UCSD-AML1 (cell line): ENCODE measurements around the gene ADAM10.
"Not testable (repeated sequence)": the region's sequence is repeated elsewhere in the genome, so short reads cannot be mapped to it uniquely, and the experiment has no call there.

Source experiments
- DNase-seq: peaks from one replicate; lab custom pipeline; 2025; ENCODE audit not compliant: unreplicated experiment; lab: John Stamatoyannopoulos, UW

ADAM10 gene

DNA sequence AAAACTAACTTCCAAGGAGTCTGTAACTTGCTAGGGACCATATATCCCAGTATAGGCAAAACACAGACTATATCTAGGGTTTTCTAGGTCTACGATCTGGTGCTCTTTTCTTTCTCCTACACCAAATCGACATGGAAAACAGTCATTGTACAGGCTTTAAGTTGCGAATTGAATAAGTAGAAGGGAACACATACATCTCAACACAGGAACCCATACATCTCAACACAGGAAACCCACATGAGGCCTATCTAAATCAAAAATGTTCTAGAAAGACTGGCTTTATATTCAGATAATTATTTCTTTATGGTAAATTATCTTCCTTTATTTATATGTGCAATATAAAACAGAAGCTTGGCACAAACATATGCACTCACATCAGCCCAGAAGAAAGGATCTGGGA lies 126.6 kb downstream of the ADAM10 start:
- no peak for DNase-seq

DNA sequence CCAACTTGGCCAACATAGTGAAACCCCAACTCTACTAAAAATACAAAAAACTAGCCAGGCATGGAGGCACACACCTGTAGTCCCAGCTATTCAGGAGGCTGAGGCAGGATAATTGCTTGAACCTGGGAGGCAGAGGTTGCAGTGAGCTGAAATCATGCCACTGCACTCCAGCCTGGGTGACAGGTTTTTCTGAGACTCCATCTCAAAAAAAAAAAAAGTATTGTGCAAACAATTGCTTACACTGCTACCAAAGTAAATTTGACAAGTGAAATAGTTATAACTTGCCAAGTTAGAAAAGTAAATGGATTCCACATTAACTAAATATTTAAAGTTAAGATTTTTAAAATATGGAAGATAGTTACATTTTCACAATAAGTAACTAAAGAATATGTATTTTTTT lies 129.2 kb downstream of the ADAM10 start:
- DNase-seq, result not testable (repeated sequence)

DNA sequence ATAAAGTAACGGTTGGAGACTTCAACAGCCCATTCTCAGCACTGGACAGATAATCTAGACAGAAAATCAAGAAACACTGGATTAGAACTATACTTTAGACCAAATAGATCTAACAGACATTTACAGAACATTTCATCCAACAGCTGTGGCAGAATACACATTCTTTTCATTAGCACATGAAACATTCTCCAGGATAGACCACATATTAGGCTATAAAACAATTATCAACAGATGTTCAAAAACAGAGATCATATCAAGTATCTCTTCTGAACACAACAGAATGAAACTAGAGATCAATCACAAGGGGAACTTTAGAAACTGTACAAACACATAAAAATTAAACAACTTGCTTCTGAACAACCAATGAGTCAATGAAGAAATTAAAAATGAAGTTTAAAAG lies 133.3 kb downstream of the ADAM10 start:
- DNase-seq, result no peak

DNA sequence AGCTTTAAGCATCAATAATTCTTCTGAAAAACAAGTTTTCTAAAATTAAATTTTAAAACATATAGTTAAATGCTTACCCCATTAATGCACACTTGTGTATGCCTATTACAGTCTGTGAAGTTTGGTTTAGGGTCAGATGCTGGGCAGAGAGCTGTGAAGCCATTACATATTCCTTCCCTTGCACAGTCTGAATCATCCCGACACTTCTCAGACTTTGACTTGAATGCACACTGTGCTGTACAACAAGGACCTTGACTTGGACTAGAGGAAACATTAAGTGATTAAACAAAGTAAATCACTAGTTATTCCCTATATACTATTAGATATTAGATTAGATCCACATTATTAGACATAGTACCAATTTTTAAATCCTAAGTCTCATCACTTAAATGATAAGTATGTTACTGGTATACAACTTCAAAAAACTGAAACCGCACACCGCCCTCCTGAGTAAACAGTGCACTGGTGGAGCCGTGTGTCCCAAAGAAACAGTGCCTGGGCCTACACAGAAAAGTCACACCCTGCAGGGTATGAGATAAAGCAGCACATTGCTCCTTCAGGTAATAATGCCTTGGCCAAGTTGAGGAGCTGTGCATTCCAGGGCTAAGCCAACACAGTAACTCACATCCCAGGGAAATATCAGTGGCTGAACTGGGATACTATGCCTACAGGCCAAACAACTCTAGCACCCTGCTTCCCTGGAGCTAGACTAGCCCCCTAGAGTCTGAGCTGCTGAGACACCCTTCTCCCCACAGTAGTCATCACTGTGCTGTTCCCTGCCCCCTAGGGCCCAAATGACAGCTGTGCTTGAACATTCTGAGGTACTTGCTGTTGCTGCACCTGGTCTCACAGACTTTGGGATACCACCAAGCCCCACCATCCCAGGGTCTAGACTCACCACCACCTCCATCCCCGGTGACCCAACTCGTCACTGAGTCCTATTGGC lies 137.5 kb downstream of the ADAM10 start:
- DNase-seq, result no peak

DNA sequence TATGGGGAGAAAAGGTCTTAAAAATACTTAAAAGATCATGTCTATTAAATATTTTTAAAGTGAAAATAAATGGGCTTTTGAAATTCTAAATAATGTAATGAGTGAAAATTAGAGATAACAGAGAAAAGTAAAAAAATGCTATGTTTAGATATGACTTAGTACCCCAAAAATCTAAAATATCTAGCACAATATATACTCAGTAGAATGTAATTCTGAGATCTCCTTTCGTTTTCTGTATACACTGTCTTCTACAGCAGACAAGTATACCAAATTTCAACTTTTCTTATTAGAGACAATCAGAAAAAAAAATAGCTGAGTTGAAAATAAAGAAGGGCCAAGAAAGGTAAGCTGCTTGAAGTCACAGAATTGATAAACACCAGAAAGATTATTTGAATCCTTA lies 140.8 kb downstream of the ADAM10 start:
- no peak for DNase-seq

DNA sequence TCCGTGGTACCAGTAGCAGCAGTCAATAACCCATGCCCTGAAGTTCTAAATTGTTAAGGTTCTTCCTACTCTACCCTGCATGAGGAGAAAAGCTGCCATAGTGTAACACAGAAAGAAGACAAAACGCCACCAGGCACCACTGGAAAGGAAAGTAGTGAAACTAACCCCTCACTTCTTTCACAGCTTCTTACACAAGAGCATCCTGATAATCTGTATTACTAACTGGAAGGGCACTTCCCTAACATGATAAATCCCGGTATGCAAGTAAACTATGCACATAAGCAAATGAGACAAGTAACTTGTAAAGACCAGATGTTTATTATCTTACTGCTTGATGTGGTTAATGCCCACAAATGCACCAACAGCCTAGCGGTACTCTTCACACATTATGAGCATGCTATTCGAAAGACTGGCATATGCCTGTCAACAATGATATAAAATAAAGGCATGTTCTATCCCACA lies 141.3 kb downstream of the ADAM10 start:
- DNase-seq, result no peak

DNA sequence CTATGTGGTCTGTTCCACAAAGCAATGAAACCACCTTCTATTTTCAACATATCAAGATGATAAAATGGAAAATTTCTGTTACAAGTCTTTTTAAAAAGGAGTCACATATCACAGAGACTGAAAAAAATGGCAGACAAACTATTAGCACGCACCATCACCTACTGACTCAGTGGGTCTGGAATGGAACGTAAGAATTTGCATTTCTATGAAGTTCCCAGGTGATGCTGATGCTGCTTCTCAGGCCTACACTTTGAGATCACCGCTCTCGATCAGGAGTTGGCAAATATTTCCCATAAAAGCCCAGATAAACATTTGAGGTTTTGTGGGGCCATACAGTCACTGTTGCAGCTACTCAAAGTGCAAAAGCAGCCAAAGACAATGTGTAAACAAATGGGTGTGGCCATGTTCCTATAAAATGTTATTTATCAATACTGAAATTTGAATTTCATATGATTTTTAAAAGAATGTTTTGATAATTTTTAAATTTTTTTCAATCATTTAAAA lies 142.9 kb downstream of the ADAM10 start:
- DNase-seq, result no peak

DNA sequence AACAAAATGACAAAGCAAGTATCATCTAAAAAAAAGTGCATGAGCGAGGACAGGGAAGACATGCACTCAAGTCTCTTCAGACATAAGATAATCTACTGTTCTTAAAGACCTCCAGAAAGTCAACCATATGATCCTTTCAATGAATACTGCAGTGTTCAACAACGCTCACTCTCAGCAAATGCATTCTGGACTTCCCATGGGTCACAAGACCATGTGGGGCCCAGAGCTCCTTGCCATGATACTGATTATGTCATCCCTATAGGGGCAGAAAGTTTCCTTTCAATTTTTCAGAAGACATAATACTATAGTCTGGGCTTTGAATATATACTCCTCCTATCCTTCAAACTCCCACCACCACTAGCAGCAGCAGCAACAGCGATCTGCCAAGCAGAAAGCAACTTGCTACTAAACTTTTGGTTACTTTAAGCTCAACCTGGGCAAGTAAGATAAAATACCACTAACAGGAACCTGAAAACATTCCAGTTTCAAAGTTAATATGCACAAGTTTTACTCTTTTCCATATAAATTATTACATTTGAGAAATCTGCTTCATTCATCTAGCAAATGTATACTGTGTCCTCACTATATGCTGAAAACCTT lies 143.5 kb downstream of the ADAM10 start:
- DNase-seq, result no peak

DNA sequence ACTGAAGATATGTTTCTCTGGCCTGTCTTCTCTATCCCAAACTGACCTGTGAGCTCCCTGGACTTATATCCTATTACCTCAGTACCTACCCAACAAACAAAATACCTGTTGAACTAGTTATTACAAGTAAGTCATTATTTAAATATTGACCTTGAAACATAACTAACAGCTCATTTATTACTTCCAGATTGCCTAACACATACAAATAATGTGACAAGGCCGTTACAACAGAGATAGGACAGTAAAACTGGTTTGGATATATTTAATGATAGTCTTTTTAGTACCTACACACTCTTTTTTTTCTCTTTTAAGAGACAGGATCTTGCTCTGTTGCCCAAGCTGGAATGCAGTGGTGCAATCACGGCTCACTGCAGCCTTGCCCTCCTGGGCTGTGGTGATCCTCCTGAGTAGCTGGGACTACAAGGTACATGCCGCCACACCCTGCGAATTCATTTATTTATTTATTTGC lies 145.0 kb downstream of the ADAM10 start:
- DNase-seq, result no peak

DNA sequence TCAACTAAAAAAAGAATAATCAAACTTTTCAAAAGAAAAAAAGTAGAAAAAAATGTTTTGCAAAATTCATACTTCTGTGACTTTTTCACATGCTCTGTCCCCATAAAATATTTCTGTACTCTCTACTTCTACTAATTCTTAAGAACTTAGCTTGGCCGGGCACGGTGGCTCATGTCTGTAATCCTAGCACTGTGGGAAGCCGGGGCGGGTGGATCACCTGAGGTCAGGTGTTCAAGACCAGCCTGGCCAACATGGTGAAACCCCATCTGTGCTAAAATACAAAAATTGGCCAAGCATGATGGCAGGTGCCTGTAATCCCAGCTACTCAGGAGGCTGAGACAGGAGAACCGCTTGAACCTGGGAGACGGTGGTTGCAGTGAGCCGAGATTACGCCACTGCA lies 145.6 kb downstream of the ADAM10 start:
- DNase-seq, result not testable (repeated sequence)

DNA sequence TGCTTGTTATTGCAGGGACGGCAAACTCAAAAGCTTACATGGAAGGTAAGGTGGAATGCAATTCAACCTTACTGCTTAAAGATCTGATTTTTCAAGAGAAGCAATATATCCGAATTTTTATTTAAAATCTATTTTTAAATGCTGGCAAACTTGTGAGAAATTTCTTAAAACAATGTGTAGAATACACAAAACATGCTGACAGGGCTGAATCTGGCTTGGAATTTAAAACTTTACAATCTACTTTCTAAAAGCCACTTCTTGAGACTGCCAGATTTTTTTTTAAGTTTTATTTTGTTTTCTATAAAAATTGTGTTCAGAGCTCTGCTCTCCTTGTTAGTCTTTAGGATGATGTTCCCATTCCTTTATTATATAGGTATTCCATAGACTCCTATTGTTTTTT lies 146.7 kb downstream of the ADAM10 start:
- no peak for DNase-seq

DNA sequence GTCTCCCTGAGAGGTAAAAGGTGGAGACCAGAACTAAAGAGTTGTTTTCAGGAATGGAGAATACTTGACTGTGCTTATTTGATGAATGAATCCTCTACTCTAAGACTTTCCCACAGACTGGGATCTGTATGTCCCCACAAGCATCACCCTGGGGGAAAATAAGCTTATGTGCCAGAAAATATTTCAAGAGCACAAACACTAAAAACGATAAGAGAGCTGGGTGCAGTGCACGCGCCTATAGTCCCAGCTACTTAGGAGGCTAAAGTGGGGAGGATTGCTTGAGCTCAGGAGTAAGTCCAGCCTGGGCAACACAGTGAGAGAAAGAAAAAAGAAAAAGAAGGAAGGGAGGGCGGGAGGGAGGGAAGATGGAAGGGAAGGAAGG lies 150.7 kb downstream of the ADAM10 start:
- no peak for DNase-seq

DNA sequence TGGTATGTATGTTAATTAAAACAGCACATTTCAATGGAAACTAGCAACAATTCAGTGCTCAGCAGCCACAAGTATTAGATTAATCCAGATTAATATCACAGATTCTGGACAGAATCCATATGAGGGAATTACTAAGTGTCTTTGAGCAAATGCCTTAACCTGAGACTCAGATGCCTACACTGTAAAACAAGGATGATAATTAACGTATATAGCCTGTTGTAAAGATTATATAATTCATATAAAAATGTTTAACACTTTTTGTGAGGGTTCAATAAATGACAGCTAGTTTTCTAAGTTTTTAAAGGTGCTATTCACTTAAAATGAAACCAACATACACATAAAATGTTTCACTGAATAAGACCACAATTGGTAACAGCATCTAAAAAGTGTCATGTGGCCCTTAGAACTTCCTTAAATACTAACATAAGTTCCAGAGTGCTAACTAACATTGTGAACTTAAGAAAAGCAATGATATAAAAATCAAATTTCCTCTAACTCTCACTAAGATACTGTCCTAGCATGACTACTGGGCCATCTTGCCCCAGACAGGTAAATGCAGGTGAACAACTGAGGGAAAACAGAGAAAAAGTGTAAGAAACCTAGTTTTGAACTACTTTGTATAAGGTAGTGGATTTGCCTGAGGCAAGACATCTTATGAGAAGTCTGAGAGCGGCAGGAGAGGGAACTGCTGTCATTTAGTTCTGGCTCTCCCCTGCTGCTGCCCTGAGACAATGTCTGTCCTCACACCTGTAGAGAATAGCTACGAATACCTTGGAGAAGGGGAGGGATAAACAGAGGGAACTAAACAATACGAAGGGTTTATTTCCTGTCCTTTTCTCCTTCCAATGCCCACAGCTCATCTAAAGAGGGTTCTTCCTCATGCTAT lies 151.3 kb downstream of the ADAM10 start:
- no peak for DNase-seq

DNA sequence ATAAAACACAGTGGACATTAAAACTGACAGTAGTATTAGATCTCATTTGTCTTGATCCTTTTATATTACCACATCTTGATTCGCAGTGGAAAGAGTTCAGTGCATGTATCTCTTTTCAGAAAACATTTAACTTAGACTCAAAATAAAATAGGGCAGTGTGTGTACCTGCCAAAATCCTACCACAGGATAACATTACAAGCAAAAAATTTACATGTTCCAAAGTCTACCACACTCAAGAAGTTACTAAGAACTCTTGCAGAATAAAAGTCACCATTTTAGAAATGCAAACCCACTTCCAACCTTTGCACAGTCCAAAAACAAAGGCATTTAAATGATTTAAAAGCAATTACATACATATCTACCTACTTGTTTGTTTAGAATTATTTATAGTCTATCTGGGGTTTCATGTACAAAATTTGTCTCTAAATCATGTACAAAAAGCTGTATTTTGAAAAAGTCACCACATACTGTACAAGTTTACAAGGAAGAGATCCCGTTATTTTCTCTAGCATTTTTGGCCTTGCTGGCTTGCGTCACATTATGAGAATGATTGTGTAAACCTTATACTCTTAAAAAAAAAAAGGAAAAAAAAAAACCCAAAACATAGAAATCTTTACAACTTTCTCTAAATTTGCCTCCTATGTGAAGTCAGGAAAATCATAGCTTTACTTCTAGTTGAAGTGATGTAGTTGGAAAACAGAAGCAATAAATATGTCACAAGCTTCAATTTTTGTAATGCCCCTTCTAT lies 153.8 kb downstream of the ADAM10 start:
- no peak for DNase-seq

DNA sequence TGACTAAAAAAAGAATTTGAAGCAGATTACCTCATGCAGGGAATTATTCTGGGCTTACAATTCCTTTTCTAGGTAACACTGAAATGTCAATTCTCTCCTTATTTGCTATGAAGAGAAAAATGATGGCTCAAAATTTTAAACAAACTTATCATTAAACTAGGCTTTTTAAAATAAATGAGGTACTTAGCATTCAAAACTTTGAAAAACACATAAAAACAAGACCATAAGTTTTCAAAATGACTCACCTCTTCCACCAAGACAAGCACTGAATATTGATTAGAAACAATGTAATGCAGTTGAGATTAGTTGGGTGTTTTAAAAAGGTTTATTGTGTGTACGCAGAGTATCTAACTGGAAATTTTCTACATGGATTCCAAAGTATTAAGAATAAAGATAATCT lies 154.6 kb downstream of the ADAM10 start:
- no peak for DNase-seq

DNA sequence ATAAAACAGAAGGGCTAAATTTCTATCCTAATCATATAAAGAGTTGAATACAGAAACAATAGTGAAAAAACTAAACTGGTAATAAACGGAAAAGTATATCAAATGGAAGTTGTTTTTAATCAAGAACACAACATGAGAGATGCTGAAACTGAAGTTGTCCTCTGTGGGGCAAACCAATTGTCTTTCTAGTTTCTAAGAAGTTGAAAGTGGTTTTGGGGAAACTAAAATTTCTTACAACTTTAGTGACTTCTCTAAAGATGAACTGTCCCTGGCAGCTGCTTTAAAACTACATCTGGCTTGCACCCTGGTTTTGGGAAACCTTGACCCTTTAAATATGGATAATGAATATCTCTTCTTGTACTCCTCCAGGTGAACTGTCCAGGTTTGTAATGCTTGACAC lies 155.6 kb downstream of the ADAM10 start:
- no peak for DNase-seq

DNA sequence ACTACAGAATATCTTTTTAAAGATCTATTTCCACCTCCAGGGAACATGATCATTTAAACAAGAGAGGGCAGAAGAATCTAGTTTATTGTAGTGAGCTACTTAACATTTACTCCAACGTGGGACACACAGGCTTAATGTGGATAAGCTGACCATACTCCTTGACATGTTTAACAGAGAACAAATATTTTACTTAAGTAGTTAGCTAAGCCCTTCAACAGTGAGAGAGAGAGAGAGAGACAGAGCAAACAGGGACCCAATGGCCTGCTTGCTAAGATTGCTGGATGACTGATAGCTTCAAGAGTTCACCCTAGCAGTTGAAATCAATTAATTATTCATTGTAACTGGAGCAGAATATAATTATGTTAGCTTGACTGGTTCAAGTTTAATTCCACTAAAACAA lies 158.6 kb downstream of the ADAM10 start:
- DNase-seq, result no peak

DNA sequence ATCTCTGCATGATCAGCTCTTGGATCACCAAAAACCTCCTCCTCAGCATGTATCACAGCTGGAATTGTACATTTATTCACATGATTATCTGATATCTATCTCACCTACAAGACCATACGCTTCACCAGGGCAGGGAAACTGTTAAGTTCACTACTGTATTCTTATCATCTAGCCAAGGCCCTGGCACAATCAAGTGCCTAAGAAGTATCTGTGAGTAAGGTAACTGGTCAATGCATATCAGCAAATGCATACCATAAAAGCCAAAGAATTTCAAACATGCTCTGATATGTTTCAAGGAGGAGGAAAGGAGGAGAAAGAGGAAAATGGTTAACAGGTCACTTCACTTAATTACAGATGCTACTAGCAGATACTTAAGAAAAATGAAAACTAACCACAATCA lies 159.3 kb downstream of the ADAM10 start:
- no peak for DNase-seq

DNA sequence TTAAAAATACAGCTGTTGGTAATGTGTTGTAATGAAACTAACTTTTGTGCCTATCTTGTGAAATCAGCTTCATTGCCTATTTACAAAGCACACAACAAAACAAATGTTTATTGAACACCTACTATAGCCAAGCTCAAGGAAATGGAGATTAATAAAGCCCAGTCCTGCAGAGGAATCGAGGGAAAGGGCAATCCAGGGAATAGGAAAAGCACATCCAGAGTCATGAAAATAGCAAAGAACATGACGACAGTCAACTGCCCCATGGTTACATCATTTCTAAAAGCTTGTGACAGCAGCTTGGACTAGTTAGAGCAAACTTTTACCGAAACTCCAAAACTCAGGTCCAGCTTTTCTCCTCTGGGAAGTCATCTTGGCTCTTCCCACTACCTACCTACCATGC lies 160.5 kb downstream of the ADAM10 start:
- no peak for DNase-seq

DNA sequence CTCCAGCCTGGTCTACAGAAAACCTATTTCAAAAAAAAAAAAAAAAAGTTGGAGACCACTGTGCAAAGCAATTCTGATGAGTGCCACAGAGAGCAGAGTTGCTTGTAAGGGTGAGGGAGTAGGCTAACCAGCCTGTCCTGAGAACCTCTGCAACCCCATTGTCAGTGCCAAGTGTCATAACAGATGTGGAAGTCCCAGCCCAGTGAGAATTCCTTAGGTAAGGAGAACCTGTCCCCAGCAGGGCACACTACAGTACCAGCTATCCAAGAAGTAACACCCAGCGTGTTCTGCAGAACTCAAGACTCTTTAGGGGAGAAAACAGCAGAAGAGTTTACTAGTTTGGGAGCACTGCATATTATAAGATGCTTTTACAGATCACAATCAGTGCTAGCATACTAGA lies 161.4 kb downstream of the ADAM10 start:
- DNase-seq, result no peak

DNA sequence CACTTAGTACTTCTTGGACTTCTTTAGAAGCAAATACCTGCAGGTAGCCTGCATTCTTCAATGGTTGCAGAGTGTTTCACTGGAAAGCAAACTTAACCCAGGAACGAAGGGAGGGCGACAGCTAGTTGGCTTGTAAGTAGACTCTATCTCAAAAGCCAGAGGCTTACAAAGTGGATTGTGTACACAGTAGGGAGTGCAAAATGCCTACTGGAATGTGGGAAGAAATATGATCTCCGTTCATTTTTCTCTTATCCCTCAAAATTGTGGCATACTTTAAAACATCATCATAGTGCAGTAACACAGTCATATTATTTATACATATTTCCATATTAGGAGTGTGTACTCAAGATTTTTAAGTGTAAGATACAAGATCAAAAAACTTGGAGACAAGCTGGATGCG lies 162.0 kb downstream of the ADAM10 start:
- no peak for DNase-seq
